HepG2 (cell line): ENCODE data around the gene USP32. TPM values are rescaled to one million over a fixed set of nuclear protein-coding genes. Genes with fewer than 3 reads are reported as not detected.
A peak's percentile ranks its signal among the peaks of the same experiment; 100 is the strongest.

Experiments
- CBFB ChIP-seq: sonication (generic); formaldehyde crosslinking; IDR thresholded peaks from 2 replicates; pipeline ENCODE4 v1.4.0; 2020; ENCODE audit warnings: missing genetic modification reagents
- CBX2 ChIP-seq, 2 experiments: fragments of 200-600 bp in 1 of 2; sonication (generic); formaldehyde crosslinking in 1 of 2; IDR thresholded peaks; 2 replicates each; pipeline versions ENCODE4 v1.7.0 to v1.8.1; 2018 to 2022; ENCODE audit warnings: low read depth in 2 of 2, low read length in 1 of 2, mild to moderate bottlenecking in 1 of 2, missing genetic modification reagents in 1 of 2
- CREB1 ChIP-seq, 2 experiments: fragments of 450-650 bp in 1 of 2; IDR thresholded peaks; 2 replicates each; pipeline ENCODE4 v1.6.1; 2016 to 2017; ENCODE audit warnings: control low read depth in 1 of 2, mild to moderate bottlenecking in 1 of 2, missing compliant biosample characterization in 1 of 2, missing genetic modification characterization in 1 of 2
- GTF2F1 ChIP-seq: fragments of 150-350 bp; IDR thresholded peaks from 2 replicates; pipeline ENCODE4 v1.6.1; 2014; ENCODE audit warnings: low read length
- JUND ChIP-seq: sonication (generic); formaldehyde crosslinking; IDR thresholded peaks from 2 replicates; pipeline ENCODE4 v1.8.0; 2022; ENCODE audit warnings: mild to moderate bottlenecking, missing genetic modification reagents
- NFIC ChIP-seq: IDR thresholded peaks from 2 replicates; pipeline ENCODE4 v1.6.1; 2012; ENCODE audit warnings: mild to moderate bottlenecking, low read length, inconsistent platforms
- NFYB ChIP-seq: sonication (generic); formaldehyde crosslinking; IDR thresholded peaks from 2 replicates; pipeline ENCODE4 v1.4.0; 2020; ENCODE audit warnings: missing genetic modification reagents
- RELA ChIP-seq: sonication (generic); formaldehyde crosslinking; IDR thresholded peaks from 2 replicates; pipeline ENCODE4 v1.4.0; 2020; ENCODE audit warnings: missing genetic modification reagents
- SIN3B ChIP-seq: fragments of 150-350 bp; IDR thresholded peaks from 2 replicates; pipeline ENCODE4 v1.6.1; 2014; ENCODE audit warnings: low read length
- SMAD1 ChIP-seq: sonication (generic); formaldehyde crosslinking; IDR thresholded peaks from 2 replicates; pipeline ENCODE4 v1.4.0; 2020; ENCODE audit warnings: missing genetic modification reagents, low read depth, mild to moderate bottlenecking, borderline replicate concordance
- SMAD3 ChIP-seq: sonication (generic); formaldehyde crosslinking; IDR thresholded peaks from 2 replicates; pipeline ENCODE4 v1.4.0; 2020; ENCODE audit warnings: missing genetic modification reagents
- ZBTB20 ChIP-seq: sonication (generic); formaldehyde crosslinking; IDR thresholded peaks from 2 replicates; pipeline ENCODE4 v1.8.1; 2023; ENCODE audit warnings: missing genetic modification reagents, low read depth, mild to moderate bottlenecking, borderline replicate concordance
- ZNF12 ChIP-seq: sonication (generic); formaldehyde crosslinking; IDR thresholded peaks from 2 replicates; pipeline ENCODE4 v1.5.0; 2020; ENCODE audit warnings: missing genetic modification reagents
- ZNF569 ChIP-seq: sonication (generic); formaldehyde crosslinking; IDR thresholded peaks from 2 replicates; pipeline ENCODE4 v1.5.0; 2020; ENCODE audit warnings: mild to moderate bottlenecking, missing genetic modification reagents, moderate library complexity, borderline replicate concordance
- ZNF724P ChIP-seq: sonication (generic); formaldehyde crosslinking; IDR thresholded peaks from 2 replicates; pipeline ENCODE4 v1.8.0; 2022; ENCODE audit warnings: missing genetic modification reagents, borderline replicate concordance
- ZNF75D ChIP-seq: sonication (generic); formaldehyde crosslinking; IDR thresholded peaks from 2 replicates; pipeline ENCODE4 v1.8.1; 2023; ENCODE audit warnings: missing genetic modification reagents, mild to moderate bottlenecking, borderline replicate concordance
- polyA plus RNA-seq, 8 experiments: library from polyadenylated mRNA; depleted of rRNA in 3 of 8; stranded (reverse) in 7 of 8; unstranded in 1 of 8; fragments of >200 nt; fragmentation: Illumina TruSeq in 4 of 8; extraction: Trizol in 4 of 8; gene quantifications; 2 replicates each; pipeline versions ENCODE4 v1.2.1 to v1.2.3, GENCODE V29; 2011 to 2016; ENCODE audit warnings: low read depth in 4 of 8, missing spikeins in 1 of 8, mixed read lengths in 1 of 8; ENCODE audit not compliant: insufficient read depth in 1 of 8
- total RNA-seq, 5 experiments: library from RNA; depleted of rRNA; stranded (reverse); fragments of >200 nt; fragmentation: Illumina TruSeq; extraction: Trizol; gene quantifications; 2 replicates each; pipeline ENCODE4 v1.2.3, GENCODE V29; 2016; ENCODE audit warnings: low read depth in 1 of 5
- TF ChIP-seq, protein P1 (sequence below): IDR thresholded peaks from 2 replicates; pipeline ENCODE4 v1.6.1; 2012; ENCODE audit warnings: low read depth, low read length, improper control_type of control experiment
- TF ChIP-seq, protein P2 (sequence below): sonication (generic); formaldehyde crosslinking; IDR thresholded peaks from 2 replicates; pipeline ENCODE4 v1.5.0; 2020; ENCODE audit warnings: missing genetic modification reagents, mild to moderate bottlenecking, borderline replicate concordance
- TF ChIP-seq, protein P3 (sequence below): IDR thresholded peaks from 2 replicates; pipeline ENCODE4 v1.6.1; 2016; ENCODE audit warnings: low read depth, borderline replicate concordance
- TF ChIP-seq, protein P4 (sequence below): sonication (generic); formaldehyde crosslinking; IDR thresholded peaks from 2 replicates; pipeline ENCODE4 v1.4.0; 2020; ENCODE audit warnings: missing genetic modification reagents
- TF ChIP-seq, protein P5 (sequence below): sonication (generic); formaldehyde crosslinking; IDR thresholded peaks from 2 replicates; pipeline ENCODE4 v1.8.1; 2023; ENCODE audit warnings: missing genetic modification reagents, inconsistent platforms, borderline replicate concordance
- TF ChIP-seq, protein P6 (sequence below): sonication (generic); formaldehyde crosslinking; conservative IDR thresholded peaks from 2 replicates; pipeline ENCODE4 v1.8.1; 2023; ENCODE audit warnings: missing genetic modification reagents

Gene USP32
- total and polyA plus RNA-seq, 2 of the 13 experiments (the other 11 are each of a cell fraction or from before 2014, with no cell fraction given), result 24.9 to 39.9 TPM

DNA sequence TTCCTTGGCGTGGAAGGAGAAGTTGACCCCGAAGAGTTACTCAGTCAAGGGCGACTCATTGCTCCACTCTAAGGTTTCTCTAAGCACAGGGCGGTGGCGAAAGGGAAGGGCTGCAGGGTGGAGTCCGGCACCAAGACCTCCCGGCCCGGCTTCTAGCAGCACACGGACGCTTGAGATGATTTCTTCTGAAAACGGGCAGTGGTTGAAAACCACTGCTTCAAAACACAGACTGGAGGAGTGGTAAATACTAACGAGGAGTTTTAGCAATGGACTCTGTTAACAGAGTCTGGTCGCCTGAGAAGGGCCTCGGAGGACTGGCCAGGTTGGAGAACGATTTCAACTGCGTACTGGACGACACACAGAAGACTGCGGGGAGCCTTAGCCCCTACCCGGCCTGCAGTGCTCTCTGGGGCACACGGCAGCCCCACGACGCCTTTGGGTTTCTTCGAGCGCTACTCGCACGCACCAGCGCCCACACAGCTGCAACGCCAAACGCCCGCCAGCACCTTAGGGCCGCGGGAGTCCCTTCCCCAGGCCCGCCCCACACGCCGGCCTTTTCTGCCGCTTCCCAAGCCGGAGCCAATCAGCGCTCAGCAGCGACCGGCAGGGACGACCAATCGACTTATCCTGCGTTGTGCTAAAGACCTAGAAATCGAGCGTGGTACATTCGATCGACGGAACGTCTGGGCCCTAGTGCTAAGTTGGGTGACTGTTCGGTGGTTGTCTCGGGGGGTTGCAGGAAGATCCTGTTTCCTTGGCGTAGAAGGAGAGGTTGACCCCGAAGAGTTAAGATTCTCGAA, 256.6 kb downstream of the USP32 start (continued):
- TF ChIP-seq, protein P1, sequence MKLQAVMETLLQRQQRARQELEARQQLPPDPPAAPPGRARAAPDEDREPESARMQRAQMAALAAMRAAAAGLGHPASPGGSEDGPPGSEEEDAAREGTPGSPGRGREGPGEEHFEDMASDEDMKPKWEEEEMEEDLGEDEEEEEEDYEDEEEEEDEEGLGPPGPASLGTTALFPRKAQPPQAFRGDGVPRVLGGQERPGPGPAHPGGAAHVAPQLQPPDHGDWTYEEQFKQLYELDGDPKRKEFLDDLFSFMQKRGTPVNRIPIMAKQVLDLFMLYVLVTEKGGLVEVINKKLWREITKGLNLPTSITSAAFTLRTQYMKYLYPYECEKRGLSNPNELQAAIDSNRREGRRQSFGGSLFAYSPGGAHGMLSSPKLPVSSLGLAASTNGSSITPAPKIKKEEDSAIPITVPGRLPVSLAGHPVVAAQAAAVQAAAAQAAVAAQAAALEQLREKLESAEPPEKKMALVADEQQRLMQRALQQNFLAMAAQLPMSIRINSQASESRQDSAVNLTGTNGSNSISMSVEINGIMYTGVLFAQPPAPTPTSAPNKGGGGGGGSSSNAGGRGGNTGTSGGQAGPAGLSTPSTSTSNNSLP, result 0 out of 2 replicates have a peak, but pooled peaks have one; percentile 31
- TF ChIP-seq, protein P2, sequence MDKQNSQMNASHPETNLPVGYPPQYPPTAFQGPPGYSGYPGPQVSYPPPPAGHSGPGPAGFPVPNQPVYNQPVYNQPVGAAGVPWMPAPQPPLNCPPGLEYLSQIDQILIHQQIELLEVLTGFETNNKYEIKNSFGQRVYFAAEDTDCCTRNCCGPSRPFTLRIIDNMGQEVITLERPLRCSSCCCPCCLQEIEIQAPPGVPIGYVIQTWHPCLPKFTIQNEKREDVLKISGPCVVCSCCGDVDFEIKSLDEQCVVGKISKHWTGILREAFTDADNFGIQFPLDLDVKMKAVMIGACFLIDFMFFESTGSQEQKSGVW, result no peak
- peak; percentile 76 for TF ChIP-seq ZBTB20
- no peak for TF ChIP-seq SIN3B
- no peak for TF ChIP-seq SMAD1 (CRISPR knock-in tag)
- TF ChIP-seq, protein P3, sequence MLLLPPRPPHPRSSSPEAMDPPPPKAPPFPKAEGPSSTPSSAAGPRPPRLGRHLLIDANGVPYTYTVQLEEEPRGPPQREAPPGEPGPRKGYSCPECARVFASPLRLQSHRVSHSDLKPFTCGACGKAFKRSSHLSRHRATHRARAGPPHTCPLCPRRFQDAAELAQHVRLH (CRISPR knock-in tag), result peak; percentile 74; the same call in 1 of the 2 replicates
- TF ChIP-seq ZNF724P (CRISPR knock-in tag), result no peak; the same call in 1 of the 2 replicates
- TF ChIP-seq SMAD3 (CRISPR knock-in tag), result peak; percentile 23; the same call in 1 of the 2 replicates
- no peak for TF ChIP-seq ZNF75D (CRISPR knock-in tag)
- no peak for TF ChIP-seq GTF2F1
- TF ChIP-seq, protein P4, sequence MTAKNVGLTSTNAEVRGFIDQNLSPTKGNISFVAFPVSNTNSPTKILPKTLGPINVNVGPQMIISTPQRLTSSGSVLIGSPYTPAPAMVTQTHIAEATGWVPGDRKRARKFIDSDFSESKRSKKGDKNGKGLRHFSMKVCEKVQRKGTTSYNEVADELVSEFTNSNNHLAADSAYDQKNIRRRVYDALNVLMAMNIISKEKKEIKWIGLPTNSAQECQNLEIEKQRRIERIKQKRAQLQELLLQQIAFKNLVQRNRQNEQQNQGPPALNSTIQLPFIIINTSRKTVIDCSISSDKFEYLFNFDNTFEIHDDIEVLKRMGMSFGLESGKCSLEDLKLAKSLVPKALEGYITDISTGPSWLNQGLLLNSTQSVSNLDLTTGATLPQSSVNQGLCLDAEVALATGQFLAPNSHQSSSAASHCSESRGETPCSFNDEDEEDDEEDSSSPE (CRISPR knock-in tag), result peak; percentile 95
- TF ChIP-seq, protein P5, sequence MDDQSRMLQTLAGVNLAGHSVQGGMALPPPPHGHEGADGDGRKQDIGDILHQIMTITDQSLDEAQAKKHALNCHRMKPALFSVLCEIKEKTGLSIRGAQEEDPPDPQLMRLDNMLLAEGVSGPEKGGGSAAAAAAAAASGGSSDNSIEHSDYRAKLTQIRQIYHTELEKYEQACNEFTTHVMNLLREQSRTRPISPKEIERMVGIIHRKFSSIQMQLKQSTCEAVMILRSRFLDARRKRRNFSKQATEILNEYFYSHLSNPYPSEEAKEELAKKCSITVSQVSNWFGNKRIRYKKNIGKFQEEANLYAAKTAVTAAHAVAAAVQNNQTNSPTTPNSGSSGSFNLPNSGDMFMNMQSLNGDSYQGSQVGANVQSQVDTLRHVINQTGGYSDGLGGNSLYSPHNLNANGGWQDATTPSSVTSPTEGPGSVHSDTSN (CRISPR knock-in tag), result peak; percentile 85; the same call in 1 of the 2 replicates
- TF ChIP-seq CREB1 (IDR thresholded peaks at IDR 0.05), result peak; percentile 3; the same call in 1 of the 2 replicates
- peak; percentile 81 for TF ChIP-seq CREB1 (CRISPR knock-in tag; IDR thresholded peaks at IDR 0.05)
- TF ChIP-seq RELA (CRISPR knock-in tag), result peak; percentile 64; the same call in 1 of the 2 replicates
- no peak for TF ChIP-seq NFIC
- peak; percentile 59 for TF ChIP-seq ZNF12 (CRISPR knock-in tag)
- no peak for TF ChIP-seq ZNF569 (CRISPR knock-in tag)
- peak; percentile 40; the same call in 1 of the 2 replicates for TF ChIP-seq CBFB (CRISPR knock-in tag)
- 0 out of 2 replicates have a peak, but pooled peaks have one; percentile 56 for TF ChIP-seq CBX2 (IDR thresholded peaks at IDR 0.05; ENCODE audit: low read depth, low read length)
- TF ChIP-seq CBX2 (CRISPR knock-in tag; IDR thresholded peaks at IDR 0.05; ENCODE audit: low read depth), result no peak
- no peak for TF ChIP-seq JUND (CRISPR knock-in tag)
- peak; percentile 88 for TF ChIP-seq NFYB (CRISPR knock-in tag)
- TF ChIP-seq, protein P6, sequence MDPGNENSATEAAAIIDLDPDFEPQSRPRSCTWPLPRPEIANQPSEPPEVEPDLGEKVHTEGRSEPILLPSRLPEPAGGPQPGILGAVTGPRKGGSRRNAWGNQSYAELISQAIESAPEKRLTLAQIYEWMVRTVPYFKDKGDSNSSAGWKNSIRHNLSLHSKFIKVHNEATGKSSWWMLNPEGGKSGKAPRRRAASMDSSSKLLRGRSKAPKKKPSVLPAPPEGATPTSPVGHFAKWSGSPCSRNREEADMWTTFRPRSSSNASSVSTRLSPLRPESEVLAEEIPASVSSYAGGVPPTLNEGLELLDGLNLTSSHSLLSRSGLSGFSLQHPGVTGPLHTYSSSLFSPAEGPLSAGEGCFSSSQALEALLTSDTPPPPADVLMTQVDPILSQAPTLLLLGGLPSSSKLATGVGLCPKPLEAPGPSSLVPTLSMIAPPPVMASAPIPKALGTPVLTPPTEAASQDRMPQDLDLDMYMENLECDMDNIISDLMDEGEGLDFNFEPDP, result peak; percentile 96; the same call in 1 of the 2 replicates
